Activated CD8-positive, alpha-beta T cell treated with anti-CD3 and anti-CD28 coated beads, Interleukin-2, amount 10 ng/mL, durations not matched to agents 7 days and 5 days (primary cell): ENCODE data around the gene EXD3. TPM values are rescaled to one million over a fixed set of nuclear protein-coding genes. Genes with fewer than 3 reads are reported as not detected.
"Not testable (repeated sequence)": the region's sequence is repeated elsewhere in the genome, so short reads cannot be mapped to it uniquely, and the experiment has no call there.

Source experiments
- ATAC-seq: fragments of 150-1000 bp; cut with Tn5 transposase; one replicate; pipeline ENCODE4 v1.10.0; 2021; ENCODE audit warnings: moderate library complexity
- CTCF ChIA-PET: fragments of 350-600 bp; sonication (Branson Sonifier 250); formaldehyde crosslinking; loops from one replicate; lab custom pipeline; 2021; ENCODE audit warnings: antibody characterized with exemption; lab: Charles Lee
- POLR2A ChIA-PET: fragments of 350-600 bp; sonication (Branson Sonifier 250); formaldehyde crosslinking; loops from one replicate; lab custom pipeline; 2021; ENCODE audit warnings: antibody characterized with exemption; lab: Charles Lee
- DNase-seq: peaks from one replicate; pipeline ENCODE4 v3.0.0-alpha.2; 2020
- H3K27ac Mint-ChIP-seq: one replicate; pipeline ENCODE4 v1.8.0; 2021; ENCODE audit warnings: mild to moderate bottlenecking, mixed read lengths
- H3K27me3 Mint-ChIP-seq: one replicate; pipeline ENCODE4 v1.8.0; 2021; ENCODE audit warnings: low read depth, mixed read lengths
- H3K36me3 Mint-ChIP-seq: one replicate; pipeline ENCODE4 v1.8.0; 2021; ENCODE audit warnings: low read depth, mixed read lengths
- H3K4me1 Mint-ChIP-seq: one replicate; pipeline ENCODE4 v1.8.0; 2021; ENCODE audit warnings: low read depth, mixed read lengths
- H3K4me3 Mint-ChIP-seq: one replicate; pipeline ENCODE4 v1.8.0; 2021; ENCODE audit warnings: mild to moderate bottlenecking, mixed read lengths
- H3K9me3 Mint-ChIP-seq: one replicate; pipeline ENCODE4 v1.8.0; 2022; ENCODE audit warnings: mixed read lengths; ENCODE audit not compliant: insufficient read depth
- total RNA-seq, 2 experiments: library from RNA; stranded (reverse); gene quantifications; one replicate each; pipeline ENCODE4 v1.2.3, GENCODE V29; 2021

EXD3 gene
- total RNA-seq, 2 experiments from 2014 or later, result 10.0 to 10.9 TPM

DNA sequence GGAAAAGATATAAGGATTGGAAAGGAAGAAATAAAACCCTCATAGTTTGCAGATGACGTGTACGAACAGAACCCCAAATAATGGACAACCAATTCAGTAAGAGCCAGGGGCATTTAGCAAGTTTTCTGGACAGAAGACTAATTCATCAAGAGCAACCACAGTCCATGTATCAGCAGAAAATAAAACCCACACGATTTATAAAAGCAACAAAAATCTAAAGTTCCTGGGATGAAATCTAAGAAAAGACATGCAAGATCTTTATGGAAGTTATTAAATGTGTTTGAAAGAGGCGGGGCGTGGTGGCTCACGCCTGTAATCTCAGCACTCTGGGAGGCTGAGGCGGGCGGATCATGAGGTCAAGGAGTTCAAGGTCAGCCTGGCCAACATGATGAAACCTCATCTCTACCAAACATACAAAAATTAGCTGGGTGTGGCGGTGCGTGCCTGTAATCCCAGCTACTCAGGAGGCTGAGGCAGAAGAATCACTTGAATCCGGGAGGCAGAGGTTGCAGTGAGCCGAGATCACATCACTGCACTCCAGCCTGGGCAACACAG, 83.0 kb downstream of the EXD3 start:
- DNase-seq, H3K4me3 Mint-ChIP-seq, H3K36me3 Mint-ChIP-seq, ATAC-seq, POLR2A ChIA-PET, H3K4me1 Mint-ChIP-seq, H3K27me3 Mint-ChIP-seq, H3K27ac Mint-ChIP-seq: not testable (repeated sequence)
- CTCF ChIA-PET, result interaction anchor here (0.7 kb wide), 1 partner anchor 239 kb away, joined by 3 read pairs; the partner anchor contains the start of gene DPH7
- H3K9me3 Mint-ChIP-seq, result peaks cover 11% of the 10 kb centered on the region

DNA sequence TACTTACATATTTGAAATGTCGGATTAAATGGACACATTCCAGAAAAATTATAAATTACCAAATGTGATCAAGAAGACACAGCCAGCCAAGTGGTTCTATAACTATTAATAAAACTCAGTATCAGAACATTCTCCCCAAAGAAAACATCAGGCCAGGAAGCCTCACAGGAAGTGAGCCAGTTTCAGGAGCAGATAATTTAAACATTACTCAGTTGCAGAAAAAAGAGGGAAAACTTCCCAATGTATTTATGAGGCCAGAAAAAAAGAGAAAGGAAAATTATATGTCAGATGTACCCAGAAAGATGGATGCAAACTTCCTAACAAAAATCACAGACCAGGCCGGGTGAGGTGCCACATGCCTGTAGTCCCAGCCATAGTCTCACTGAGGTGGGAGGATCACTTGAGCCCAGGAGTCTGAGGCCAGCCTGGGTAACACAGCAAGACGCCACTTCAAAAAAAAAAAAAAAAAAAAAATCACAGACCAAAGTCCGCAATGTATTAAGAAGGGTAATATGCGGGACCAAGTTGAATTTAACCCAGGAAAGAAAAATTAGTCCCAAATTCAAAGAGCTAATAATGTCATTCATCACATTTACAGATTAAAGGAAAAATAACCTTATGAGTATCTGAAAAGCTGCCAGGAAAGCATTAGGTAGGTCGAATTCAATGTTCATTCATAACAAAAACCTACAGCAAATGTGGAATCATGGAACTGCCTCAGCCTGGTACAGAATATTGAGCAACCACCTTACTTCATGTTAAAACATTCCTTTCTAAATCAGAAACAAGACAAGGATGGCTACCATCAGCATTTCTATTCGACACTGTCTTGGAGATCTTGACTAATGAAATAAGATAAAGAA, 83.7 kb downstream of the EXD3 start:
- POLR2A ChIA-PET, result no interaction called here
- Mint-ChIP-seq H3K4me3 (no peak overlapping the region), H3K27me3 (no peaks in the 10 kb centered on the region), H3K27ac (no peak overlapping the region), H3K36me3 (no peaks in the 10 kb centered on the region), H3K9me3 (peaks cover 13% of the 10 kb centered on the region), H3K4me1 (peaks cover 5% of the 10 kb centered on the region)
- ATAC-seq (no peak), DNase-seq (no peak)
- CTCF ChIA-PET, result interaction anchor here (0.7 kb wide), 1 partner anchor 240 kb away, joined by 3 read pairs; the partner anchor contains the start of gene DPH7

DNA sequence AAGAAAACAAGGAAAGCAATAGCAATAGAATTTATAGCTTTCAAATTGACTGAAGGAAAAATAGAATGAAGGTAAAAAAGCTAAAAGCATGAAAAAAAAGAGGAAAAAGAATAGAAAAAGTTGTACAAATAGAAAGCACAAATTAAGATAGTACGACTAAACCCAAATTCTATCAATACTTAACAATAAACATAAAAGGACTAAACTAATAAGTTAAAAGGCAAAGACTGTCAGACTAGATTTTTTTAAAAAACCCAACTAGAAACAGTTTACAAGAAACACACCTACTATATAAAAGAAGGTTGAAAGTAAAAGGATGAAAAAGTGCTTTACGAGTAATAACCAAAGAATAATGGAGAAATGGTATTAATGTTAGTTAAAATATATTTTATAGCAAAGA, 86.2 kb downstream of the EXD3 start:
- H3K36me3 Mint-ChIP-seq, result no peaks in the 10 kb centered on the region
- DNase-seq, result no peak
- H3K9me3 Mint-ChIP-seq, result peaks cover 13% of the 10 kb centered on the region
- H3K4me1 Mint-ChIP-seq, result peaks cover 5% of the 10 kb centered on the region
- ChIA-PET POLR2A (no interaction called here), CTCF (interaction anchor here (0.7 kb wide), 1 partner anchor 352 kb away, joined by 3 read pairs; no protein-coding TSS in a partner anchor)
- H3K27me3 Mint-ChIP-seq, result no peaks in the 10 kb centered on the region
- H3K27ac Mint-ChIP-seq, result no peak overlapping the region
- no peak for ATAC-seq
- H3K4me3 Mint-ChIP-seq, result no peak overlapping the region

DNA sequence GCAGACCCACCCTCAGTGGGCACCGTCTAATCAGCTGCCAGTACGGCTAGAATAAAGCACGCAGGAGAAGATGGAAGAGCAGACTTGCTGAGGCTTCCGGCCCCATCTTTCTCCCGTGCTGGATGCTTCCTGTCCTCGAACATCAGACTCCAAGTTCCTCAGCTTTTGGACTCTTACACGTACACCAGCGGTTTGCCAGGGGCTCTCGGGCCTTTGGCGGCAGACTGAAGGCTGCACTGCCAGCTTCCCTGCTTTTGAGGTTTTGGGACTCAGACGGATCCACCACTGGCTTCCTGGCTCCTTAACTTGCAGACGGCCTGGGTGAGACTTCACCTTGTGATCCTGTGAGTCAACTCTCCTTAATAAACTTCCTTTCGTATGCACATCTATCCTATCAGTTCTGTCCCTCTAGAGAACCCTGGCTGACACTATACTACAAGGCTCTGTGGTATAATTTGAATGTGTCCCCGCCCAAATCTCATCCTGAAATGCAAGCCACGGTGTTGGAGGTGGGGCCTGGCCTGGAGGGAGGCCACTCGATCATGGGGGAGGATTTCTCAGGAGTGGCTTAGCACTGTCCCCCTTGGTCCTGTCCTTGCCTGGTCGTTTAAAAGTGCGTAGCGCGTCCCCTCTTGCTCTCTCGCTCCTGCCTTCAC, 89.8 kb downstream of the EXD3 start:
- DNase-seq (no peak), ATAC-seq (no peak)
- Mint-ChIP-seq H3K27me3 (peaks cover under 1% of the 10 kb centered on the region), H3K27ac (no peak overlapping the region), H3K9me3 (peaks cover 17% of the 10 kb centered on the region), H3K36me3 (no peaks in the 10 kb centered on the region), H3K4me1 (no peaks in the 10 kb centered on the region), H3K4me3 (no peak overlapping the region)
- ChIA-PET POLR2A (no interaction called here), CTCF (no interaction called here)

DNA sequence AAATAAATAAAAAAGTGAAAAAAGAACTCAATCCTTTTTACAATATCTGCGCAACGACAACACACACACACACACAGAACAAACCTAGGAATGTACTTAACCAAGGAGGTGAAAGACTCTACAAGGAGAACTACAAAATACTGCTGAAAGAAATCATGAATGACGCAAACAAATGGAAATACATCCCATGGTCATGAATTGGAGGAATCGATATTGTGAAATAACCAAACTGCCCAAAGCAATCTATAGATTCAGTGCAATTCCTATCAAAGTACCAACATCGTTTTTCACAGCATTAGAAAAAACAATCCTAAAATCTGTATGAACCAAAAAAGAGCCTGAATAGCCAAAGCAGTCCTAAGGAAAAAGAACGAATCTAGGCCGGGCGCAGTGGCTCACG, 91.0 kb downstream of the EXD3 start:
- Mint-ChIP-seq H3K9me3 (peaks cover 15% of the 10 kb centered on the region), H3K4me1 (no peaks in the 10 kb centered on the region)
- POLR2A ChIA-PET, result no interaction called here

DNA sequence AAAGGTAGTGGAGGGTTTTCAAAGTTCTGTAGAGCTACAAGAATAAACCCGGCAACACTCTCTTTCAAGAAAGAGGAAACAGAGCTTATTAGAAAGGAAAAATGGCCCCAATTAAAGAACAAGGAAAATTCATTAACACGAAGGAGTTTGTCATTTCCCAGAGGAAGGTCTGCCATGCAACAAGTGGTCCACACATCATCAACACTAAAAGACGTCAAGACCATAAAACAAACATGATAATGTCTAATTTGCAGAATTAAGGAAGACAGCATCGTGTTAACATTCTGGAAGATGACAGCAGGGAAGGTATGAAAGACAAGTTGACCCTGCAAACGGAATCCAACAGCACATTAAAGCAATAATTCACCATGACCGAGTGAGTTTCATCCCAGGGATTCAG, 92.3 kb downstream of the EXD3 start:
- Mint-ChIP-seq H3K27me3 (peaks cover 8% of the 10 kb centered on the region), H3K4me1 (peaks cover 11% of the 10 kb centered on the region), H3K27ac (no peak overlapping the region), H3K9me3 (peaks cover 7% of the 10 kb centered on the region), H3K36me3 (no peaks in the 10 kb centered on the region), H3K4me3 (no peak overlapping the region)
- ChIA-PET POLR2A (no interaction called here), CTCF (interaction anchor here (0.7 kb wide), 1 partner anchor 44 kb away, joined by 3 read pairs; no protein-coding TSS in a partner anchor)
- DNase-seq (no peak), ATAC-seq (no peak)

More for the DNA sequence above, 91.0 kb downstream of the EXD3 start:
- no peak for DNase-seq
- no peak overlapping the region for H3K4me3 Mint-ChIP-seq
- CTCF ChIA-PET, result no interaction called here
- no peak for ATAC-seq
- H3K36me3 Mint-ChIP-seq, result no peaks in the 10 kb centered on the region
- H3K27ac Mint-ChIP-seq, result no peak overlapping the region
- H3K27me3 Mint-ChIP-seq, result peaks cover 6% of the 10 kb centered on the region

DNA sequence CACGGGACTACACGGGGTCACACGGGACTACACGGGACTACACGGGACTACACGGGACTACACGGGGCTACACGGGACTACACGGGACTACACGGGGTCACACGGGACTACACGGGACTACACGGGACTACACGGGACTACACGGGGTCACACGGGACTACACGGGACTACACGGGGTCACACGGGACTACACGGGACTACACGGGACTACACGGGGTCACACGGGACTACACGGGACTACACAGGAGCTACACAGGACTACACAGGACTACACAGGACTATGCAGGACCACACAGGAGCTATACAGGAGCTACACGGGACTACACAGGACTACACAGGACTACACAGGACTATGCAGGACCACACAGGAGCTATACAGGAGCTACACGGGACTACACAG, 93.4 kb downstream of the EXD3 start:
- H3K27ac Mint-ChIP-seq, H3K36me3 Mint-ChIP-seq, DNase-seq, H3K27me3 Mint-ChIP-seq, ATAC-seq, H3K4me3 Mint-ChIP-seq, H3K9me3 Mint-ChIP-seq, POLR2A ChIA-PET, CTCF ChIA-PET: not testable (repeated sequence)
- H3K4me1 Mint-ChIP-seq, result peaks cover 11% of the 10 kb centered on the region

DNA sequence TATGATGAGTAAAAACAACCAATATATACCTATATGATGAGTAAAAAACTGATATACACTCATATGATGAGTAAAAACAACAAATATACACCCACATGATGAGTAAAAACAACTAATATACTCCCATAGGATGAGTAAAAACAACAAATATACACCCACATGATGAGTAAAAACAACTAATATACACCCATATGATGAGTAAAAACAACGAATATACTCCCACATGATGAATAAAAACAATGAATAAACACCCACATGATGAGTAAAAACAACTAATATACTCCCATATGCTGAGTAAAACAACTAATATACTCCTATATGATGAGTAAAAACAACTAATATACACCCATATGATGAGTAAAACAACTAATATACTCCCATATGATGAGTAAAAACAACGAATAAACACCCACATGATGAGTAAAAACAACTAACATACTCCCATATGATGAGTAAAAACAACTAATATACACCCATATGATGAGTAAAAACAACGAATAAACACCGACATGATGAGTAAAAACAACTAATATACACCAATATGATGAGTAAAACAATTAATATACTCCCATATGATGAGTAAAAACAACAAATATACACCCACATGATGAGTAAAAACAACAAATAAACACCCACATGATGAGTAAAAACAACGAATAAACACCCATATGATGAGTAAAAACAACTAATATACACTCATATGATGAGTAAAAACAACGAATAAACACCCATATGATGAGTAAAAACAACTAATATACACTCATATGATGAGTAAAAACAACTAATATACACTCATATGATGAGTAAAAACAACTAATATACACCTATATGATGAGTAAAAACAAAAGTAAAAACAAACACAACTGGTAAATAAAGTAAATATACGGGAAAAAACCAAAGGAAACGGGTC, 95.1 kb downstream of the EXD3 start:
- ATAC-seq, H3K4me3 Mint-ChIP-seq, H3K27me3 Mint-ChIP-seq, DNase-seq, CTCF ChIA-PET, POLR2A ChIA-PET, H3K36me3 Mint-ChIP-seq, H3K9me3 Mint-ChIP-seq: not testable (repeated sequence)
- Mint-ChIP-seq H3K4me1 (peaks cover 11% of the 10 kb centered on the region), H3K27ac (peak overlapping the region; percentile 70)

DNA sequence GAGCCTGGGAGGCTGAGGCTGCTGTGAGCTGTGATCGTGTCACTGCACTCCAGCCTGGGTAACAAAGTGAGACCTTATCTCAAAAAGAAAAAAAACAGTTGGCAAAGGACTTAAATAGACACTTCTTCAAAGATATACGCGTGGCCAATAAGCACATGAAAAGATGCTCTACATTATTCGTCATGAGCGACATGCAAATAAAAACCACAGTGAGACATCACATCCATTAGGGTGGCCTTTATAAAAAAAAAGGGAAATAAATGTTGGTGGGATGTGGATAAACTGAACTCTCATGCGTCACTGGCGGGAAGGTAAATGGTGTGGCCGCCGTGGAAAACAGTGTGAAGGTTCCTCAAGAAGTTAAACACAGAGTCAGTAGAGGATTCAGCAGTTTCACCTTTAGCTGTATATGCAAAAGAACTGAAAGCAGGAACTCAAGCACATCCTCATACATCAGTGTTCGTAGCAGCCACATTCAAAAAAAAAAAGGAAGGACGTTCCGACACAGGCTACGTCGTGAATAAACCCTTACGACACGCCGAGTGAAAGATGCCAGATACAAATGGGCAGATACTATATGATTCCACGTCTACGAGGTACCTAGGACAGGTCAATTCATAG, 96.4 kb downstream of the EXD3 start:
- H3K9me3 Mint-ChIP-seq, result peaks cover 4% of the 10 kb centered on the region
- H3K27ac Mint-ChIP-seq, result peak overlapping the region; percentile 65
- ATAC-seq, result peak; percentile 74
- H3K4me1 Mint-ChIP-seq, result peaks cover 17% of the 10 kb centered on the region
- H3K27me3 Mint-ChIP-seq, result peaks cover 8% of the 10 kb centered on the region
- DNase-seq, result no peak
- H3K36me3 Mint-ChIP-seq, result no peaks in the 10 kb centered on the region
- CTCF ChIA-PET, result no interaction called here
- POLR2A ChIA-PET, result no interaction called here
- H3K4me3 Mint-ChIP-seq, result peak overlapping the region; percentile 25

DNA sequence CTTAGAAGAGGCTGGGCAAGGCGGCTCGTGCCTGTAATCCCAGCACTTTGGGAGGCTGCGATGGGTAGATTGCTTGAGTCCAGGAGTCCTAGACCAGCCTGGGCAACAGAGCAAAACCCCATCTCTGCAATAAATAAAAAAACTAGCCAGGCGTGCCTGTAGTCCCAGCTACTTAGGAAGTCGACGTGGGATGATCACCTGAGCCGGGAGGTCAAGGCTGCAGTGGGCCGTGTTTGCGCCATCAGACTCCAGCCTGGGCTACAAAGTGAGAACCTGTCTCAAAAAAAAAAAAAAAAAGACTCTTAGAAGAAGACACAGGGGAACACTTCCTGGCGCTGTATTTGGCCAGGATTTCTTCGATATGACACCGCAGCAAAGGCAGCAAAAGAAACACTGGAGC, 97.2 kb downstream of the EXD3 start:
- no peak overlapping the region for H3K4me3 Mint-ChIP-seq
- H3K4me1 Mint-ChIP-seq, result peaks cover 23% of the 10 kb centered on the region
- POLR2A ChIA-PET, result no interaction called here

DNA sequence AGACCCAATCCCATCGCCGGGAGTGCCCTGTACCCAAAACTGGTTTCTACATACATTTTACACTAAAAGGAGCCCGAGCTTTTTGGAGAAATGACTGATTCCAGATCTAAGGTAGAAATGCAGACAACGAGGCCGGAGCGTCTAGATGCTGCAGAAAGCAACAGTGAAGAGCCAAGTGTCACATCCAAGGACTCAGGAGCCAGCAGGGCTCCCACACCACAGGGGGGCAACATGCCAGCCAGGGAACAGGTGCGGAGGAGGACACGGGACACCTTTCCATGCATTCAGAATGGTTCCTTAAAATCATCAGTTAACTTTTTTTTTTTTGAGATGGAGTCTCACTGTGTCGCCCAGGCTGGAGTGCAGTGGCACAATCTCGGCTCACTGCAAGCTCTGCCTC, 97.8 kb downstream of the EXD3 start:
- Mint-ChIP-seq H3K4me1 (peaks cover 30% of the 10 kb centered on the region), H3K27me3 (peaks cover 8% of the 10 kb centered on the region), H3K4me3 (no peak overlapping the region), H3K9me3 (no peaks in the 10 kb centered on the region), H3K27ac (no peak overlapping the region), H3K36me3 (no peaks in the 10 kb centered on the region)
- DNase-seq, result no peak
- ATAC-seq, result no peak
- POLR2A ChIA-PET, result no interaction called here
- CTCF ChIA-PET, result interaction anchor here (1.0 kb wide), 1 partner anchor 23 kb away, joined by 4 read pairs; the partner anchor contains the start of gene NRARP

More for the DNA sequence above, 97.2 kb downstream of the EXD3 start:
- ATAC-seq (no peak), DNase-seq (no peak)
- Mint-ChIP-seq H3K27ac (no peak overlapping the region), H3K27me3 (peaks cover 8% of the 10 kb centered on the region), H3K9me3 (peaks cover 4% of the 10 kb centered on the region), H3K36me3 (no peaks in the 10 kb centered on the region)
- CTCF ChIA-PET, result interaction anchor here (1.0 kb wide), 1 partner anchor 24 kb away, joined by 4 read pairs; the partner anchor contains the start of gene NRARP
